K562 (cell line): Measurements from ENCODE around the gene HCN3. TPM values are rescaled to one million over a fixed set of nuclear protein-coding genes. Genes with fewer than 3 reads are reported as not detected.

Experiments used
- HCFC1 ChIP-seq: IDR thresholded peaks from 2 replicates; pipeline ENCODE4 v1.6.1; 2012; ENCODE audit warnings: low read depth, low read length, improper control_type of control experiment
- KDM2B ChIP-seq: fragments of 250-450 bp; sonication (Bioruptor Pico); IDR thresholded peaks from 2 replicates; pipeline ENCODE4 v1.8.0; 2021; ENCODE audit warnings: mild to moderate bottlenecking, moderate library complexity
- NONO ChIP-seq, 2 experiments: fragments of 200-400 bp in 1 of 2; fragments of 450-650 bp in 1 of 2; formaldehyde crosslinking in 1 of 2; IDR thresholded peaks; 2 replicates each; pipeline ENCODE4 v1.6.1; 2017; ENCODE audit warnings: low read depth in 2 of 2, mild to moderate bottlenecking in 2 of 2, moderate library complexity in 2 of 2, low read length in 1 of 2
- PRMT5 ChIP-seq: sonication (generic); formaldehyde crosslinking; IDR thresholded peaks from 2 replicates; pipeline ENCODE4 v1.5.0; 2020; ENCODE audit warnings: missing genetic modification reagents
- RUNX1 ChIP-seq: sonication (generic); IDR thresholded peaks from 2 replicates; pipeline ENCODE4 v1.6.1; 2016; ENCODE audit warnings: antibody characterized with exemption, low read depth
- SMAD4 ChIP-seq: fragments of 250-450 bp; sonication (Bioruptor Pico); conservative IDR thresholded peaks from 2 replicates; pipeline ENCODE4 v1.8.0; 2021; ENCODE audit warnings: inconsistent platforms, mild to moderate bottlenecking, moderate library complexity
- SMARCC2 ChIP-seq: fragments of 450-650 bp; IDR thresholded peaks from 2 replicates; pipeline ENCODE4 v1.6.1; 2017; ENCODE audit warnings: antibody characterized with exemption, moderate library complexity, mild to moderate bottlenecking, low read depth
- SNRNP70 ChIP-seq: fragments of 200-400 bp; formaldehyde crosslinking; optimal IDR thresholded peaks from 2 replicates; pipeline ENCODE3; 2017; ENCODE audit warnings: low read depth, low read length
- TBP ChIP-seq: optimal IDR thresholded peaks from 2 replicates; pipeline ENCODE3; 2011; ENCODE audit warnings: low read depth, low read length, improper control_type of control experiment
- TGIF2 ChIP-seq: sonication (generic); formaldehyde crosslinking; IDR thresholded peaks from 2 replicates; pipeline ENCODE4 v1.8.1; 2022; ENCODE audit warnings: mild to moderate bottlenecking, missing genetic modification reagents, moderate library complexity
- TRIM28 ChIP-seq: fragments of 450-650 bp; IDR thresholded peaks from 2 replicates; pipeline ENCODE4 v1.6.1; 2017
- ZNF197 ChIP-seq: fragments of 200-800 bp; sonication (Bioruptor generic); IDR thresholded peaks from 2 replicates; pipeline ENCODE4 v1.6.1; 2016; ENCODE audit warnings: low read depth, missing genetic modification characterization, missing compliant biosample characterization
- ZNF589 ChIP-seq: fragments of 200-800 bp; sonication (Bioruptor generic); IDR thresholded peaks from 2 replicates; pipeline ENCODE4 v1.6.1; 2016; ENCODE audit warnings: low read depth, missing genetic modification characterization, missing compliant biosample characterization
- ZNF830 ChIP-seq: fragments of 250-450 bp; sonication (Bioruptor Pico); IDR thresholded peaks from 2 replicates; pipeline ENCODE4 v1.5.0; 2021; ENCODE audit warnings: mild to moderate bottlenecking
- polyA plus RNA-seq, 8 experiments: library from polyadenylated mRNA; depleted of rRNA in 4 of 8; stranded (reverse) in 5 of 8; unstranded in 3 of 8; fragments of >200 nt; fragmentation: Nextera tagmentation in 2 of 8; fragmentation: Illumina TruSeq in 1 of 8; extraction: Ambion mirVana in 2 of 8; extraction: Trizol in 1 of 8; gene quantifications; 2 replicates each; pipeline versions ENCODE4 v1.2.1 to v1.2.3, GENCODE V29; 2011 to 2014; ENCODE audit warnings: inconsistent platforms in 1 of 8, missing spikeins in 1 of 8
- total RNA-seq, 7 experiments: library from RNA; depleted of rRNA in 6 of 7; stranded (reverse); fragments of >200 nt in 6 of 7; fragmentation: Illumina TruSeq in 2 of 7; extraction: Trizol in 2 of 7; gene quantifications; 2 replicates each; pipeline versions ENCODE4 v1.2.1 to v1.2.3, GENCODE V29; 2011 to 2021; ENCODE audit warnings: low replicate concordance in 1 of 7
- TF ChIP-seq, protein P1 (sequence below): fragments of 450-650 bp; conservative IDR thresholded peaks from 2 replicates; pipeline ENCODE4 v1.6.1; 2016; ENCODE audit warnings: missing genetic modification characterization, low read depth, mild to moderate bottlenecking, missing compliant biosample characterization, moderate library complexity
- TF ChIP-seq, protein P2 (sequence below): fragments of 200-800 bp; sonication (Bioruptor generic); IDR thresholded peaks from 2 replicates; pipeline ENCODE4 v1.6.1; 2017; ENCODE audit warnings: missing genetic modification characterization, missing compliant biosample characterization
- TF ChIP-seq, protein P3 (sequence below): sonication (generic); formaldehyde crosslinking; IDR thresholded peaks from 2 replicates; pipeline ENCODE4 v1.8.0; 2022; ENCODE audit warnings: mild to moderate bottlenecking, missing genetic modification reagents
- TF ChIP-seq, protein P4 (sequence below): fragments of 450-650 bp; IDR thresholded peaks from 2 replicates; pipeline ENCODE4 v1.6.1; 2016
- TF ChIP-seq, protein P5 (sequence below), 2 experiments: fragments of 450-650 bp in 1 of 2; IDR thresholded peaks; 2 replicates each; pipeline ENCODE4 v1.6.1; 2011 to 2017; ENCODE audit warnings: low read depth in 2 of 2, antibody characterized with exemption in 1 of 2, borderline replicate concordance in 1 of 2, low read length in 1 of 2, mild to moderate bottlenecking in 1 of 2, mixed read lengths in 1 of 2; ENCODE audit not compliant: control insufficient read depth in 1 of 2
- TF ChIP-seq, protein P6 (sequence below): sonication (generic); formaldehyde crosslinking; IDR thresholded peaks from 2 replicates; pipeline ENCODE4 v1.9.0; 2022; ENCODE audit warnings: mild to moderate bottlenecking, missing genetic modification reagents

The HCN3 gene
- total and polyA plus RNA-seq, 9 of the 15 experiments (the other 6 are each of a cell fraction or from before 2014, with no cell fraction given) = 0.91 to 9.7 (median 3.9) TPM

DNA sequence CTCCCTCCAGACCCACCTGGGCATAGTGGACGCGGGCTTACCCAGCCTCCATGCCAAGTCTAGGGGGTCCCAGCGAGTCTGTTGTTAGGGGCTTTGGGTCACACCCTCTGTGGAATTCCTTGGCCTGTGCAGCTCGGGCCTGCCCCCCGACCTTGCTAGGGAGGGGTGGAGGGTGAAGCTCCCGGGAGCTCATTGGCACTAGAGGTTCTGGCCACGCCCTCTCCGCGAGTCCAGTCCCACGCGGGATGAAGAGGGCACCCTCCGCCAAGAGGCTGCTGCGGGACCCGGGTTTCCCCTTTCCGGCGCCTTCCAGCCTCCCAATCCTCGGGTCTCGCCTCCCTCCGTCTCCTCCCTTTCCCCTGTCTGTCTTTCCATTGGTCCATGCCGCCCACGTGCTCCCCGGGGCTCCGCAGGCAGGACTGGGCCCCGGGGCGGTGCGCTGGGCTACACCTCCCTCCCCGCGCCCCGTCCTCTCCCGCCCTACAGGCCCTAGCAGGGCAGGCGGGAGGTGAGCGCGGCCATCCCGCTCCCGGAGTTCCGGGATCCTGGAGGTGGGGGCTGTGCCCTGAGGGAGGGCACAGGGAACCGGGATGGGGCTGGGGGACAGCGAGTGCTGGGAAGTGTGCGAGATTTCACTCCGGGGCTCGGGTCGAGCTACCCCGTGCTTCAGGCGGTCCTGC lies 46.9 kb downstream of the HCN3 start (continued):
- TF ChIP-seq, protein P1, sequence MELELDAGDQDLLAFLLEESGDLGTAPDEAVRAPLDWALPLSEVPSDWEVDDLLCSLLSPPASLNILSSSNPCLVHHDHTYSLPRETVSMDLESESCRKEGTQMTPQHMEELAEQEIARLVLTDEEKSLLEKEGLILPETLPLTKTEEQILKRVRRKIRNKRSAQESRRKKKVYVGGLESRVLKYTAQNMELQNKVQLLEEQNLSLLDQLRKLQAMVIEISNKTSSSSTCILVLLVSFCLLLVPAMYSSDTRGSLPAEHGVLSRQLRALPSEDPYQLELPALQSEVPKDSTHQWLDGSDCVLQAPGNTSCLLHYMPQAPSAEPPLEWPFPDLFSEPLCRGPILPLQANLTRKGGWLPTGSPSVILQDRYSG (tag) = no peak
- TF ChIP-seq, protein P2, sequence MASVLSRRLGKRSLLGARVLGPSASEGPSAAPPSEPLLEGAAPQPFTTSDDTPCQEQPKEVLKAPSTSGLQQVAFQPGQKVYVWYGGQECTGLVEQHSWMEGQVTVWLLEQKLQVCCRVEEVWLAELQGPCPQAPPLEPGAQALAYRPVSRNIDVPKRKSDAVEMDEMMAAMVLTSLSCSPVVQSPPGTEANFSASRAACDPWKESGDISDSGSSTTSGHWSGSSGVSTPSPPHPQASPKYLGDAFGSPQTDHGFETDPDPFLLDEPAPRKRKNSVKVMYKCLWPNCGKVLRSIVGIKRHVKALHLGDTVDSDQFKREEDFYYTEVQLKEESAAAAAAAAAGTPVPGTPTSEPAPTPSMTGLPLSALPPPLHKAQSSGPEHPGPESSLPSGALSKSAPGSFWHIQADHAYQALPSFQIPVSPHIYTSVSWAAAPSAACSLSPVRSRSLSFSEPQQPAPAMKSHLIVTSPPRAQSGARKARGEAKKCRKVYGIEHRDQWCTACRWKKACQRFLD (CRISPR knock-in tag) = peak; percentile 18; the same call in 1 of the 2 replicates
- TF ChIP-seq, protein P3, sequence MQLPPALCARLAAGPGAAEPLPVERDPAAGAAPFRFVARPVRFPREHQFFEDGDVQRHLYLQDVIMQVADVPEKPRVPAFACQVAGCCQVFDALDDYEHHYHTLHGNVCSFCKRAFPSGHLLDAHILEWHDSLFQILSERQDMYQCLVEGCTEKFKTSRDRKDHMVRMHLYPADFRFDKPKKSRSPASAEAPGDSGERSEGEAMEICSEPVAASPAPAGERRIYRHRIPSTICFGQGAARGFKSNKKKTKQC (CRISPR knock-in tag) = peak; percentile 46; the same call in 1 of the 2 replicates
- TF ChIP-seq TBP (peak; percentile 51), TRIM28 (no peak; the same call in 1 of the 2 replicates), HCFC1 (no peak), PRMT5 (CRISPR knock-in tag) (0 out of 2 replicates have a peak, but pooled peaks have one; percentile 40), NONO (IDR thresholded peaks at IDR 0.05; ENCODE audit: low read depth in 2 of 2, low read length in 1 of 2) (peak in 1 of 2 experiments; percentile 75; a peak in 1 of 4 replicates), SNRNP70 (no peak), TGIF2 (CRISPR knock-in tag) (no peak), ZNF589 (CRISPR knock-in tag) (no peak), ZNF830 (CRISPR knock-in tag) (0 out of 2 replicates have a peak, but pooled peaks have one; percentile 44), ZNF197 (CRISPR knock-in tag) (no peak), RUNX1 (0 out of 2 replicates have a peak, but pooled peaks have one; percentile 29), KDM2B (CRISPR knock-in tag) (peak; percentile 82; the same call in 1 of the 2 replicates), SMAD4 (CRISPR knock-in tag) (peak; percentile 54), SMARCC2 (no peak)
- TF ChIP-seq, protein P4, sequence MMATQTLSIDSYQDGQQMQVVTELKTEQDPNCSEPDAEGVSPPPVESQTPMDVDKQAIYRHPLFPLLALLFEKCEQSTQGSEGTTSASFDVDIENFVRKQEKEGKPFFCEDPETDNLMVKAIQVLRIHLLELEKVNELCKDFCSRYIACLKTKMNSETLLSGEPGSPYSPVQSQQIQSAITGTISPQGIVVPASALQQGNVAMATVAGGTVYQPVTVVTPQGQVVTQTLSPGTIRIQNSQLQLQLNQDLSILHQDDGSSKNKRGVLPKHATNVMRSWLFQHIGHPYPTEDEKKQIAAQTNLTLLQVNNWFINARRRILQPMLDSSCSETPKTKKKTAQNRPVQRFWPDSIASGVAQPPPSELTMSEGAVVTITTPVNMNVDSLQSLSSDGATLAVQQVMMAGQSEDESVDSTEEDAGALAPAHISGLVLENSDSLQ = peak; percentile 69
- TF ChIP-seq, protein P5, sequence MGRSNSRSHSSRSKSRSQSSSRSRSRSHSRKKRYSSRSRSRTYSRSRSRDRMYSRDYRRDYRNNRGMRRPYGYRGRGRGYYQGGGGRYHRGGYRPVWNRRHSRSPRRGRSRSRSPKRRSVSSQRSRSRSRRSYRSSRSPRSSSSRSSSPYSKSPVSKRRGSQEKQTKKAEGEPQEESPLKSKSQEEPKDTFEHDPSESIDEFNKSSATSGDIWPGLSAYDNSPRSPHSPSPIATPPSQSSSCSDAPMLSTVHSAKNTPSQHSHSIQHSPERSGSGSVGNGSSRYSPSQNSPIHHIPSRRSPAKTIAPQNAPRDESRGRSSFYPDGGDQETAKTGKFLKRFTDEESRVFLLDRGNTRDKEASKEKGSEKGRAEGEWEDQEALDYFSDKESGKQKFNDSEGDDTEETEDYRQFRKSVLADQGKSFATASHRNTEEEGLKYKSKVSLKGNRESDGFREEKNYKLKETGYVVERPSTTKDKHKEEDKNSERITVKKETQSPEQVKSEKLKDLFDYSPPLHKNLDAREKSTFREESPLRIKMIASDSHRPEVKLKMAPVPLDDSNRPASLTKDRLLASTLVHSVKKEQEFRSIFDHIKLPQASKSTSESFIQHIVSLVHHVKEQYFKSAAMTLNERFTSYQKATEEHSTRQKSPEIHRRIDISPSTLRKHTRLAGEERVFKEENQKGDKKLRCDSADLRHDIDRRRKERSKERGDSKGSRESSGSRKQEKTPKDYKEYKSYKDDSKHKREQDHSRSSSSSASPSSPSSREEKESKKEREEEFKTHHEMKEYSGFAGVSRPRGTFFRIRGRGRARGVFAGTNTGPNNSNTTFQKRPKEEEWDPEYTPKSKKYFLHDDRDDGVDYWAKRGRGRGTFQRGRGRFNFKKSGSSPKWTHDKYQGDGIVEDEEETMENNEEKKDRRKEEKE (IDR thresholded peaks at IDR 0.05; ENCODE audit: borderline replicate concordance in 1 of 2, control insufficient read depth in 1 of 2, low read depth in 2 of 2, low read length in 1 of 2) = no peak
- TF ChIP-seq, protein P6, sequence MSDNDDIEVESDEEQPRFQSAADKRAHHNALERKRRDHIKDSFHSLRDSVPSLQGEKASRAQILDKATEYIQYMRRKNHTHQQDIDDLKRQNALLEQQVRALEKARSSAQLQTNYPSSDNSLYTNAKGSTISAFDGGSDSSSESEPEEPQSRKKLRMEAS (CRISPR knock-in tag) = peak; percentile 94
